GM23338 (cell line): Measurements from ENCODE around the gene BMPR1B. TPM values are rescaled to one million over a fixed set of nuclear protein-coding genes. Genes with fewer than 3 reads are reported as not detected.

Source experiments
- ATAC-seq: fragments of 200-7000 bp; cut with Tn5 transposase; 3 replicates; pipeline ENCODE4 v1.9.1; 2020
- DNase-seq: peaks from one replicate; pipeline ENCODE4 v3.0.0-alpha.2; 2015; ENCODE audit warnings: low spot score
- H2AFZ ChIP-seq: fragments of 200-600 bp; sonication (generic); 2 replicates; pipeline ENCODE4 v1.8.0; 2016; ENCODE audit warnings: antibody characterized with exemption, mild to moderate bottlenecking, moderate library complexity
- H3F3A ChIP-seq: fragments of 200-600 bp; sonication (generic); replicated peaks from 2 replicates; pipeline ENCODE4 v1.8.0; 2017; ENCODE audit warnings: antibody characterized with exemption, mixed run types, low read depth
- H3K27ac ChIP-seq: fragments of 200-600 bp; sonication (generic); 2 replicates; pipeline ENCODE4 v1.6.1; 2016; ENCODE audit warnings: low read depth
- H3K27me3 ChIP-seq: fragments of 200-600 bp; sonication (generic); 2 replicates; pipeline ENCODE4 v1.8.0; 2016; ENCODE audit warnings: mild to moderate bottlenecking, mixed run types, moderate library complexity; ENCODE audit not compliant: insufficient read depth
- H3K36me3 ChIP-seq: fragments of 200-600 bp; sonication (generic); 2 replicates; pipeline ENCODE4 v1.8.0; 2016; ENCODE audit warnings: mild to moderate bottlenecking; ENCODE audit not compliant: insufficient read depth
- H3K4me1 ChIP-seq: fragments of 200-600 bp; sonication (generic); 2 replicates; pipeline ENCODE4 v1.8.0; 2016; ENCODE audit warnings: mild to moderate bottlenecking, moderate library complexity; ENCODE audit not compliant: insufficient read depth
- H3K4me2 ChIP-seq: fragments of 200-600 bp; sonication (generic); 2 replicates; pipeline ENCODE4 v1.7.1; 2017; ENCODE audit warnings: mixed run types
- H3K4me3 ChIP-seq: fragments of 200-600 bp; sonication (generic); 2 replicates; pipeline ENCODE4 v1.6.1; 2016; ENCODE audit warnings: mixed run types
- H3K79me2 ChIP-seq: fragments of 200-600 bp; sonication (generic); replicated peaks from 2 replicates; pipeline ENCODE4 v1.8.0; 2017; ENCODE audit warnings: mild to moderate bottlenecking; ENCODE audit not compliant: insufficient read depth
- H3K9me2 ChIP-seq: fragments of 200-600 bp; sonication (generic); 2 replicates; pipeline ENCODE4 v1.8.0; 2017; ENCODE audit not compliant: insufficient read depth
- H4K20me1 ChIP-seq: fragments of 200-600 bp; sonication (generic); replicated peaks from 2 replicates; pipeline ENCODE4 v1.8.0; 2017; ENCODE audit warnings: mild to moderate bottlenecking; ENCODE audit not compliant: insufficient read depth
- H3K27ac Mint-ChIP-seq: 2 replicates; pipeline ENCODE4 v1.8.0; 2020; ENCODE audit warnings: inconsistent platforms, mild to moderate bottlenecking, moderate library complexity, mixed read lengths
- H3K27me3 Mint-ChIP-seq: 3 replicates; pipeline ENCODE4 v1.8.0; 2022; ENCODE audit warnings: low read depth, mild to moderate bottlenecking, moderate library complexity, mixed read lengths, inconsistent platforms; ENCODE audit not compliant: insufficient read depth, poor library complexity
- H3K36me3 Mint-ChIP-seq: 3 replicates; pipeline ENCODE4 v1.8.0; 2021; ENCODE audit warnings: low read depth, mild to moderate bottlenecking, inconsistent platforms, moderate library complexity, mixed read lengths
- H3K4me1 Mint-ChIP-seq: 3 replicates; pipeline ENCODE4 v1.8.0; 2020; ENCODE audit warnings: mild to moderate bottlenecking, inconsistent platforms, mixed read lengths
- H3K4me3 Mint-ChIP-seq: 3 replicates; pipeline ENCODE4 v1.8.0; 2021; ENCODE audit warnings: moderate library complexity, mild to moderate bottlenecking, inconsistent platforms, mixed read lengths
- H3K9me3 Mint-ChIP-seq: 3 replicates; pipeline ENCODE4 v1.8.0; 2020; ENCODE audit warnings: moderate library complexity, mild to moderate bottlenecking, inconsistent platforms, mixed read lengths
- EZH2 ChIP-seq: fragments of 200-600 bp; sonication (generic); IDR thresholded peaks from one replicate; pipeline ENCODE4 v1.8.0; 2017; ENCODE audit warnings: antibody characterized with exemption, mild to moderate bottlenecking, low read depth; ENCODE audit not compliant: unreplicated experiment
- NANOG ChIP-seq: IDR thresholded peaks from 2 replicates; pipeline ENCODE4 v1.6.1; 2016; ENCODE audit warnings: antibody characterized with exemption, borderline replicate concordance
- POLR2AphosphoS5 ChIP-seq: IDR thresholded peaks from 2 replicates; pipeline ENCODE4 v1.6.1; 2016; ENCODE audit warnings: antibody characterized with exemption, low read depth
- REST ChIP-seq: IDR thresholded peaks from one replicate; pipeline ENCODE4 v1.6.1; 2018; ENCODE audit warnings: antibody characterized with exemption; ENCODE audit not compliant: unreplicated experiment
- STAT1 ChIP-seq: IDR thresholded peaks from one replicate; pipeline ENCODE4 v1.6.1; 2016; ENCODE audit warnings: antibody characterized with exemption; ENCODE audit not compliant: unreplicated experiment
- ZNF114 ChIP-seq: fragments of 250-450 bp; sonication (Bioruptor Pico); IDR thresholded peaks from 2 replicates; pipeline ENCODE4 v1.5.0; 2020; ENCODE audit warnings: mild to moderate bottlenecking, moderate library complexity
- polyA plus RNA-seq: library from polyadenylated mRNA; unstranded; fragments of >200 nt; fragmentation: Nextera tagmentation; extraction: Ambion mirVana; gene quantifications from 2 replicates; pipeline ENCODE4 v1.2.1, GENCODE V29; 2016
- total RNA-seq: library from RNA; depleted of rRNA; stranded (reverse); fragments of >200 nt; shearing (Covaris generic); gene quantifications from 2 replicates; pipeline ENCODE4 v1.2.3, GENCODE V29; 2014
- TF ChIP-seq, protein P1 (sequence below): IDR thresholded peaks from 2 replicates; pipeline ENCODE4 v1.6.1; 2016; ENCODE audit warnings: antibody characterized with exemption

The BMPR1B gene
- total and polyA plus RNA-seq, 2 experiments from 2014 or later = 0.48 to 1.0 TPM

DNA sequence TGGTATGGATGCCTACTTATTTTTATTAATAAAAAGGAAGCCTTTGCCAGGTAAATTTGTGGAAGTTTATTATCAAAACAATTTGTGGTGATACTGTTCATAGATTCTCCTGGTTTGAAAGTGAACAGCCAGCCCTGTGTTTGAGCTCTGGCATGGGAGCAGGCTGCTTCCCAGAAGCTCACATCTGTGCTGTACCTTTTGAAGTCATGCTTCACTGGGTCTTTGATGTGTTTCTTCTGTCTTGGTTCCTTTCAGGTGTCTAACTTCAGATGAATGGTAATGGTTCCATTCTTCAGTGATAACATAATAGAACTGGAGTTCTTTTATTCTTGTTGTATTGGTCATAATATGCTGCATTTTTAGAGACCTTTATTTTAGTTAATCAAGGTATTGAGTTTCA lies 85.5 kb downstream of the BMPR1B start:
- no peak for TF ChIP-seq STAT1
- H3K36me3 Mint-ChIP-seq = peaks cover 16% of the 10 kb centered on the region; the same call in 2 of the 3 replicates
- H3K4me1 Mint-ChIP-seq = peaks cover 7% of the 10 kb centered on the region; the same call in 2 of the 3 replicates
- Histone ChIP-seq H3K27me3 (no peaks in the 10 kb centered on the region), H3K79me2 (no peaks in the 10 kb centered on the region), H3K4me1 (peaks cover 5% of the 10 kb centered on the region), H3K9me2 (no peaks in the 10 kb centered on the region), H3K27ac (no peak overlapping the region), H3K36me3 (no peaks in the 10 kb centered on the region; the same call in 1 of the 2 replicates), H3F3A (no peaks in the 10 kb centered on the region), H2AFZ (no peak overlapping the region), H4K20me1 (no peaks in the 10 kb centered on the region), H3K4me3 (no peak overlapping the region), H3K4me2 (no peak overlapping the region)
- no peak for ATAC-seq
- DNase-seq = no peak
- H3K4me3 Mint-ChIP-seq = no peak overlapping the region
- no peak overlapping the region for H3K27ac Mint-ChIP-seq
- H3K9me3 Mint-ChIP-seq = peaks cover 17% of the 10 kb centered on the region; the same call in 2 of the 3 replicates
- H3K27me3 Mint-ChIP-seq = no peaks in the 10 kb centered on the region

- Histone ChIP-seq H3K4me3 (no peak overlapping the region), H3K36me3 (no peaks in the 10 kb centered on the region; the same call in 1 of the 2 replicates), H4K20me1 (no peaks in the 10 kb centered on the region), H3K4me2 (no peak overlapping the region), H3K9me2 (no peaks in the 10 kb centered on the region), H3F3A (no peaks in the 10 kb centered on the region), H3K79me2 (no peaks in the 10 kb centered on the region), H3K27ac (no peak overlapping the region), H3K4me1 (no peaks in the 10 kb centered on the region), H2AFZ (no peak overlapping the region), H3K27me3 (no peaks in the 10 kb centered on the region)
- DNase-seq (no peak), ATAC-seq (no peak)
- Mint-ChIP-seq H3K27me3 (no peaks in the 10 kb centered on the region), H3K9me3 (peaks cover 6% of the 10 kb centered on the region; the same call in 2 of the 3 replicates), H3K27ac (no peak overlapping the region), H3K36me3 (no peaks in the 10 kb centered on the region), H3K4me3 (no peak overlapping the region), H3K4me1 (no peaks in the 10 kb centered on the region)
- TF ChIP-seq NANOG = no peak
- TF ChIP-seq REST = no peak
- TF ChIP-seq, protein P1, sequence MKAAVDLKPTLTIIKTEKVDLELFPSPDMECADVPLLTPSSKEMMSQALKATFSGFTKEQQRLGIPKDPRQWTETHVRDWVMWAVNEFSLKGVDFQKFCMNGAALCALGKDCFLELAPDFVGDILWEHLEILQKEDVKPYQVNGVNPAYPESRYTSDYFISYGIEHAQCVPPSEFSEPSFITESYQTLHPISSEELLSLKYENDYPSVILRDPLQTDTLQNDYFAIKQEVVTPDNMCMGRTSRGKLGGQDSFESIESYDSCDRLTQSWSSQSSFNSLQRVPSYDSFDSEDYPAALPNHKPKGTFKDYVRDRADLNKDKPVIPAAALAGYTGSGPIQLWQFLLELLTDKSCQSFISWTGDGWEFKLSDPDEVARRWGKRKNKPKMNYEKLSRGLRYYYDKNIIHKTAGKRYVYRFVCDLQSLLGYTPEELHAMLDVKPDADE = no peak
Measured at GRCh38 chr4:94848326-94848725, 90.6 kb downstream of the BMPR1B start.

DNA sequence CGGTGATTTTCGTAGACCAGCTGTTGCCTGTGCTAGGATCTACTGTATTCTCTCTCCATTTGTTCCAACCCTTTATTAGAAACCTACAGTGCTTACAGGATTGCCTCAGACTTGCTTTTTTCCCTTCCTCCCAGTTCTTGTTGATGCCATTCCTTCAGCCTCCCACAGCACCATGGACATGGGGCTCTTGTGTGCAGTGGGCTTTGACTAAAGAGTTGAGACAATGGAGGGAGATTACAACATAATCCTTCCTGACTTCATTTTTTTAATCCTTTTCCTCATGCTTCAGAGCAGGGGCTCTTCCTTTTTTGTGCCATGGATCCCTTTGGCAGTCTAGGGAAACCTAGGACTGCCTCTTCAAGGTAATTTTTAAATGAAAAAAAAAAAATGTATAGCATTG lies 92.1 kb downstream of the BMPR1B start:
- no peaks in the 10 kb centered on the region for H3K27me3 Mint-ChIP-seq
- H3K4me1 Mint-ChIP-seq = peaks cover 3% of the 10 kb centered on the region; the same call in 2 of the 3 replicates
- Histone ChIP-seq H2AFZ (peak overlapping the region; percentile 67; the same call in 1 of the 2 replicates), H3K79me2 (no peaks in the 10 kb centered on the region), H4K20me1 (no peaks in the 10 kb centered on the region), H3K27me3 (no peaks in the 10 kb centered on the region), H3K36me3 (no peaks in the 10 kb centered on the region; the same call in 1 of the 2 replicates), H3K4me2 (no peak overlapping the region), H3K4me1 (no peaks in the 10 kb centered on the region), H3F3A (no peaks in the 10 kb centered on the region), H3K9me2 (no peaks in the 10 kb centered on the region), H3K4me3 (no peak overlapping the region), H3K27ac (no peak overlapping the region)
- ATAC-seq (no peak), DNase-seq (no peak)
- no peak overlapping the region for H3K27ac Mint-ChIP-seq
- H3K36me3 Mint-ChIP-seq = no peaks in the 10 kb centered on the region
- peaks cover 6% of the 10 kb centered on the region; the same call in 2 of the 3 replicates for H3K9me3 Mint-ChIP-seq
- H3K4me3 Mint-ChIP-seq = no peak overlapping the region
- TF ChIP-seq, protein P1 = no peak
- TF ChIP-seq STAT1 = no peak
- no peak for TF ChIP-seq EZH2
- no peak for TF ChIP-seq POLR2AphosphoS5
- no peak for TF ChIP-seq ZNF114 (CRISPR knock-in tag)
